Measurements from ENCODE around the gene NSG1.

Gene NSG1, protein sequence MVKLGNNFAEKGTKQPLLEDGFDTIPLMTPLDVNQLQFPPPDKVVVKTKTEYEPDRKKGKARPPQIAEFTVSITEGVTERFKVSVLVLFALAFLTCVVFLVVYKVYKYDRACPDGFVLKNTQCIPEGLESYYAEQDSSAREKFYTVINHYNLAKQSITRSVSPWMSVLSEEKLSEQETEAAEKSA

DNA sequence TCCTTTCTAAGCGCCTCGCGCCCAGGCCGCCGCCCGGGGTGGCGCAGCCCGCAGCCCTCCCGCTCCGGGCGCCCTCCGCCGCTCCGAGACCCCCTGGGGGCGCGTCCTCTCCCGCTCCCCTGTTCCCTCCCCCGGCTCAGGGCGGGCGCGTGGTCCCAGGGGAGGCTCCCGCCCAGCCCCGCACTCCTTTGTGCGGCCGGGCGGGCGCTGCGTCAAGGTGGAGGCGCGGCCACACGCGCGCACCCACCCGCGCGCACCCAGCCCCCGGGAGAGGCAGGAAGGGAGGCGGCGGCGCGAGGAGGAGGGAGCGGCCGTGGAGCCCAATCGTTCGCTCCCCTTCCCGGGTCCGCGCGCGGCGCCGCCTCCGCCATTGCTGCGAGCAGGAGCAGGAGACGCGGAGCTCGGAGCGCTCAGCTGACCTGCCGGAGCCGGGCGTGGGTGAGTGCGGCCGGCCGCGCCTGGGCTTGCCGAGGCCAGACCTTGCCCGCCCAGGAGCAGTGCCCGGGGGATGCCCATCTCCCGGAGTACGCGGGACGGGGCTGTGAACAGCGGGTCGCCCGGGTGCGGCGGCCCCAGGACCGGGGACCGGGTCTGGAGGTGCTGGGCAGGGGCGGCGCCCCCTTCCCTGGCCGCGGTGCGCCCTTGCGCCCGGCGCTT lies at the start of gene NSG1:
NSG1 (plus strand) TSS at position 367 of the 657 bp plus-strand sequence. CDS start 528 bp downstream, outside the sequence.
- TF ChIP-seq, protein P1, sequence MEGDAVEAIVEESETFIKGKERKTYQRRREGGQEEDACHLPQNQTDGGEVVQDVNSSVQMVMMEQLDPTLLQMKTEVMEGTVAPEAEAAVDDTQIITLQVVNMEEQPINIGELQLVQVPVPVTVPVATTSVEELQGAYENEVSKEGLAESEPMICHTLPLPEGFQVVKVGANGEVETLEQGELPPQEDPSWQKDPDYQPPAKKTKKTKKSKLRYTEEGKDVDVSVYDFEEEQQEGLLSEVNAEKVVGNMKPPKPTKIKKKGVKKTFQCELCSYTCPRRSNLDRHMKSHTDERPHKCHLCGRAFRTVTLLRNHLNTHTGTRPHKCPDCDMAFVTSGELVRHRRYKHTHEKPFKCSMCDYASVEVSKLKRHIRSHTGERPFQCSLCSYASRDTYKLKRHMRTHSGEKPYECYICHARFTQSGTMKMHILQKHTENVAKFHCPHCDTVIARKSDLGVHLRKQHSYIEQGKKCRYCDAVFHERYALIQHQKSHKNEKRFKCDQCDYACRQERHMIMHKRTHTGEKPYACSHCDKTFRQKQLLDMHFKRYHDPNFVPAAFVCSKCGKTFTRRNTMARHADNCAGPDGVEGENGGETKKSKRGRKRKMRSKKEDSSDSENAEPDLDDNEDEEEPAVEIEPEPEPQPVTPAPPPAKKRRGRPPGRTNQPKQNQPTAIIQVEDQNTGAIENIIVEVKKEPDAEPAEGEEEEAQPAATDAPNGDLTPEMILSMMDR (IDR thresholded peaks at IDR 0.05; ENCODE audit: insufficient read depth, missing control alignments): no peak
- FAIRE-seq (no peak), DNase-seq (ENCODE audit: insufficient read length, low spot score) (no peak)

DNA sequence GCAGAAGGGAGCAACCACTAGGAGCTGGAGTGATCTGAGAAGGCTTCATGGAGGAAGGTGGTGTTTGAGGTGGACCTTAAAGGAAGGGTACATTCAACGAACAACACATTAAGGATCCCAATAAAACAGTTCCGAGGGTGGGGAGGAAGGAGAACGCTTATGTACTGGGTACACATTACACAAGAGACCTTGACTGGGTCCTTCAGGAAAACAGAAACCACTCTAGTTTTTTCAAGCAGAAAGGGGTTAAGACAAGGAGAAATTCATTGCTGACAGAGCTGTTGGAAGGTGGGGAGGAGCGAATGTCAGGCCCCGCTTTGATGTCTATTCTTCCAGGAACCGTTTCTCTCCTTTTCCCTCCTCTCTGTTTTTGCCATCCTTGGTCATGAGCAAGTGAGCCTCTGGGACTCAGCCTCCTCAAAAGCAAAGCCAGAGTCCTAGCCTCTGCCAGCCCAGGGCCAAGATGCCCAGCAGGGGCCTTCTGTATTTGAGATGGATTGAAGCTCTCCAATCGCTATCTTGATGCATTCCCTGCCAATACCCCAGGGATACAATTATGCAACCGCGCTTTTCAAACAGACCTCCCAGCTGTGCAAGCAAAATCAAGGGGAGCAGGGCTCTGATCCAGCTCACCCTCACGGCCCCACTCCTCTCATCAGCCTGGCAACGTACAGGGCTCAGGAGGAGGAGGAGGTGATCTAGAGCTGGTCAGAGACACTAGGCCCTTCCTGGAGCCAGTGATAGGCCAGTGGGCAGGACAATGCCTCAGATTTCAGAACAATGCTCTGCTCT lies 48.5 kb upstream of the NSG1 start:
- TF ChIP-seq, protein P1 (IDR thresholded peaks at IDR 0.05; ENCODE audit: insufficient read depth, missing control alignments): no peak
- no peak for FAIRE-seq
- DNase-seq (ENCODE audit: insufficient read length, low spot score): no peak

GRCh38 chr4:4339504-4340085 lies 47.3 kb upstream of the NSG1 start:
- DNase-seq (ENCODE audit: insufficient read length, low spot score): no peak
- TF ChIP-seq, protein P1 (IDR thresholded peaks at IDR 0.05; ENCODE audit: insufficient read depth, missing control alignments): no peak
- FAIRE-seq: no peak

DNA sequence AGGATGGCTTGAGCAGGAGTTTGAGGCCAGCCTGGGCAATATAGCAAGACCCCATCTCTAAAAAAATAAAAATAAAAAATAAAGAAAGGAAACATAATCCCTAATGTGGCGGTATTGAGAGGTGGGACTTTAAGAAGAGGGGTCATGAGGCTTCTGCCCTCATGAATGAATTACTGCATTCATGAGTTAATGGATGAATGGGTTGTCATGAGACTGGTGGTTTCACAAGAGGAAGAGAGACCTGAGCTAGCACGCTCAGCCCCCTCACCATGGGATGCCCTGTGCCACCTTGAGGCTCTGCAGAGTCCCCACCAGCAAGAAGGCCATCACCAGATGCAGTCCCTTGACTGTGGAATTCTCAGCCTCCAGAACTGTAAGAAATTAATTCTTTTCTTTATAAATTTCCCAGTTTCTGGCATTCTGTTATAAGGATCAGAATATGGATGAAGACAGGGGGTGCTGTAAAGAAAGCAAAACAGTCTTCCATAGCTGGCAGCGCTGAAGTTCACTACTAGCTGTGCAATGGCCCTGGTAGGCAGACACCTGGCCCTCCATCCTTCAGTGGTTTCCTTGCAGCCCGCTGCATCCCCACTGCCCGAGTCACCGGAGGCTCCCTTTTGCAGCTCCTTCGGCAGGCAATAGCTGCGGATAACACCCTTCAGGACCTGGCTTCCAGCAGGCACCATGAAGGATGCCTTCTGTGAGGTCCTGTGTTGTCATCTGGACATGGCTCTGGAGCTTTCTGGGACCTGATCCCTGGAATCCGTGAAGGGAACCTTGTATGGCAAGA lies 44.8 kb upstream of the NSG1 start:
- no peak for FAIRE-seq
- no peak for DNase-seq (ENCODE audit: insufficient read length, low spot score)
- TF ChIP-seq, protein P1 (IDR thresholded peaks at IDR 0.05; ENCODE audit: insufficient read depth, missing control alignments): no peak

- DNase-seq (ENCODE audit: insufficient read length, low spot score) (no peak), FAIRE-seq (no peak)
- TF ChIP-seq, protein P1 (IDR thresholded peaks at IDR 0.05; ENCODE audit: insufficient read depth, missing control alignments): no peak
Observed at GRCh38 chr4:4343038-4343437, 43.9 kb upstream of the NSG1 start.

GRCh38 chr4:4344915-4345527 lies 41.9 kb upstream of the NSG1 start:
- no peak for DNase-seq (ENCODE audit: insufficient read length, low spot score)
- FAIRE-seq: no peak
- TF ChIP-seq, protein P1 (IDR thresholded peaks at IDR 0.05; ENCODE audit: insufficient read depth, missing control alignments): no peak

Data from D721Med (cell line).